Muscle of arm (tissue), 12 donors: ENCODE measurements around the gene AVEN. TPM values are rescaled to one million over a fixed set of nuclear protein-coding genes. Genes with fewer than 3 reads are reported as not detected.
"Not testable (repeated sequence)": the region's sequence is repeated elsewhere in the genome, so short reads cannot be mapped to it uniquely, and the experiment has no call there.

ENCODE experiments used
- DNase-seq: peaks from one replicate; pipeline ENCODE4 v3.0.0-alpha.2; 2013
- polyA plus RNA-seq, 12 donors: library from polyadenylated mRNA; unstranded; fragments of 120-200 nt; gene quantifications; one replicate each; pipeline ENCODE4 v1.2.1, GENCODE V29; 2013; ENCODE audit not compliant: insufficient read length in 12 of 12

AVEN gene
- polyA plus RNA-seq, 12 donors: 13.7 to 22.3 (median 19.0) TPM; not detected in 1

GRCh38 chr15:33859992-33860545 lies 178.9 kb downstream of the AVEN start:
- no peak for DNase-seq

GRCh38 chr15:33858836-33859235 lies 180.2 kb downstream of the AVEN start:
- no peak for DNase-seq

GRCh38 chr15:33857726-33858125 lies 181.3 kb downstream of the AVEN start:
- DNase-seq: no peak

GRCh38 chr15:33852570-33852969 lies 186.4 kb downstream of the AVEN start:
- no peak for DNase-seq

GRCh38 chr15:33852094-33852493 lies 186.9 kb downstream of the AVEN start:
- no peak for DNase-seq

- DNase-seq: no peak
Observed at GRCh38 chr15:33851079-33851478, 187.9 kb downstream of the AVEN start.

- no peak for DNase-seq
Observed at GRCh38 chr15:33848011-33848410, 191.0 kb downstream of the AVEN start.

GRCh38 chr15:33846862-33847261 lies 192.1 kb downstream of the AVEN start:
- DNase-seq: no peak

GRCh38 chr15:33846142-33846541 lies 192.9 kb downstream of the AVEN start:
- no peak for DNase-seq

GRCh38 chr15:33844597-33844996 lies 194.4 kb downstream of the AVEN start:
- no peak for DNase-seq

GRCh38 chr15:33844186-33844585 lies 194.8 kb downstream of the AVEN start:
- DNase-seq: no peak

- DNase-seq: no peak
Observed at GRCh38 chr15:33840615-33841014, 198.4 kb downstream of the AVEN start.

- no peak for DNase-seq
Observed at GRCh38 chr15:33839540-33839939, 199.5 kb downstream of the AVEN start.

- DNase-seq: no peak
Observed at GRCh38 chr15:33837294-33837693, 201.7 kb downstream of the AVEN start.

- DNase-seq: no peak
Observed at GRCh38 chr15:33834892-33835743, 203.9 kb downstream of the AVEN start.

GRCh38 chr15:33831646-33832045 lies 207.4 kb downstream of the AVEN start:
- no peak for DNase-seq

GRCh38 chr15:33830351-33830750 lies 208.7 kb downstream of the AVEN start:
- DNase-seq: no peak

- DNase-seq: no peak
Observed at GRCh38 chr15:33826201-33826600, 212.8 kb downstream of the AVEN start.

GRCh38 chr15:33825453-33825852 lies 213.6 kb downstream of the AVEN start:
- no peak for DNase-seq

GRCh38 chr15:33823119-33823518 lies 215.9 kb downstream of the AVEN start:
- DNase-seq: no peak

- no peak for DNase-seq
Observed at GRCh38 chr15:33822479-33822878, 216.5 kb downstream of the AVEN start.

- not testable (repeated sequence) for DNase-seq
Observed at GRCh38 chr15:33819499-33819898, 219.5 kb downstream of the AVEN start.
